LHCN-M2 (cell line): ENCODE data around the gene RPS6KC1. TPM values are rescaled to one million over a fixed set of nuclear protein-coding genes. Genes with fewer than 3 reads are reported as not detected.
A peak's percentile ranks its signal among the peaks of the same experiment; 100 is the strongest.
"Not testable (repeated sequence)": the region's sequence is repeated elsewhere in the genome, so short reads cannot be mapped to it uniquely, and the experiment has no call there.

ENCODE experiments used
- DNase-seq: peaks from one replicate; pipeline ENCODE4 v3.0.0-alpha.2; 2012; ENCODE audit warnings: low read depth
- total RNA-seq: library from RNA; depleted of rRNA; stranded (reverse); fragments of >200 nt; gene quantifications from 2 replicates; pipeline ENCODE4 v1.2.3, GENCODE V29; 2014

Gene RPS6KC1
- total RNA-seq, 1 experiment from 2014 or later, result 24.3 TPM

- no peak for DNase-seq
These were observed 53.6 kb downstream of the RPS6KC1 start for GRCh38 chr1:213104604-213105003.

GRCh38 chr1:213106298-213106697, 55.3 kb downstream of the RPS6KC1 start:
- no peak for DNase-seq

- no peak for DNase-seq
These were observed 56.6 kb downstream of the RPS6KC1 start for GRCh38 chr1:213107613-213108012.

- DNase-seq, result no peak
These were observed 59.6 kb downstream of the RPS6KC1 start for GRCh38 chr1:213110349-213111300.

GRCh38 chr1:213111502-213111901, 60.5 kb downstream of the RPS6KC1 start:
- DNase-seq, result no peak

- DNase-seq, result not testable (repeated sequence)
These were observed 61.7 kb downstream of the RPS6KC1 start for GRCh38 chr1:213112723-213113122.

- DNase-seq, result not testable (repeated sequence)
These were observed 66.7 kb downstream of the RPS6KC1 start for GRCh38 chr1:213117699-213118180.

- DNase-seq, result no peak
These were observed 68.8 kb downstream of the RPS6KC1 start for GRCh38 chr1:213119794-213120193.

GRCh38 chr1:213120386-213120785, 69.3 kb downstream of the RPS6KC1 start:
- no peak for DNase-seq

GRCh38 chr1:213120961-213121360, 69.9 kb downstream of the RPS6KC1 start:
- DNase-seq, result no peak

- peak; percentile 58 for DNase-seq
These were observed 71.5 kb downstream of the RPS6KC1 start for GRCh38 chr1:213122514-213122929.

- no peak for DNase-seq
These were observed 72.0 kb downstream of the RPS6KC1 start for GRCh38 chr1:213123087-213123486.

GRCh38 chr1:213123536-213123935, 72.5 kb downstream of the RPS6KC1 start:
- DNase-seq, result peak; percentile 78

GRCh38 chr1:213124590-213124989, 73.5 kb downstream of the RPS6KC1 start:
- DNase-seq, result no peak

GRCh38 chr1:213125643-213126042, 74.6 kb downstream of the RPS6KC1 start:
- DNase-seq, result no peak

- DNase-seq, result peak; percentile 64
These were observed 76.0 kb downstream of the RPS6KC1 start for GRCh38 chr1:213127074-213127473.

- no peak for DNase-seq
These were observed 81.0 kb downstream of the RPS6KC1 start for GRCh38 chr1:213131851-213132655.

- DNase-seq, result peak; percentile 28
These were observed 84.5 kb downstream of the RPS6KC1 start for GRCh38 chr1:213135572-213135971.

- no peak for DNase-seq
These were observed 85.3 kb downstream of the RPS6KC1 start for GRCh38 chr1:213136190-213136917.

- DNase-seq, result no peak
These were observed 87.3 kb downstream of the RPS6KC1 start for GRCh38 chr1:213138391-213138790.

GRCh38 chr1:213138892-213139291, 87.9 kb downstream of the RPS6KC1 start:
- peak; percentile 50 for DNase-seq
